Measurements from ENCODE around the gene CADM4.
"Not testable (repeated sequence)": the region's sequence is repeated elsewhere in the genome, so short reads cannot be mapped to it uniquely, and the experiment has no call there.

Gene CADM4, protein sequence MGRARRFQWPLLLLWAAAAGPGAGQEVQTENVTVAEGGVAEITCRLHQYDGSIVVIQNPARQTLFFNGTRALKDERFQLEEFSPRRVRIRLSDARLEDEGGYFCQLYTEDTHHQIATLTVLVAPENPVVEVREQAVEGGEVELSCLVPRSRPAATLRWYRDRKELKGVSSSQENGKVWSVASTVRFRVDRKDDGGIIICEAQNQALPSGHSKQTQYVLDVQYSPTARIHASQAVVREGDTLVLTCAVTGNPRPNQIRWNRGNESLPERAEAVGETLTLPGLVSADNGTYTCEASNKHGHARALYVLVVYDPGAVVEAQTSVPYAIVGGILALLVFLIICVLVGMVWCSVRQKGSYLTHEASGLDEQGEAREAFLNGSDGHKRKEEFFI

DNA sequence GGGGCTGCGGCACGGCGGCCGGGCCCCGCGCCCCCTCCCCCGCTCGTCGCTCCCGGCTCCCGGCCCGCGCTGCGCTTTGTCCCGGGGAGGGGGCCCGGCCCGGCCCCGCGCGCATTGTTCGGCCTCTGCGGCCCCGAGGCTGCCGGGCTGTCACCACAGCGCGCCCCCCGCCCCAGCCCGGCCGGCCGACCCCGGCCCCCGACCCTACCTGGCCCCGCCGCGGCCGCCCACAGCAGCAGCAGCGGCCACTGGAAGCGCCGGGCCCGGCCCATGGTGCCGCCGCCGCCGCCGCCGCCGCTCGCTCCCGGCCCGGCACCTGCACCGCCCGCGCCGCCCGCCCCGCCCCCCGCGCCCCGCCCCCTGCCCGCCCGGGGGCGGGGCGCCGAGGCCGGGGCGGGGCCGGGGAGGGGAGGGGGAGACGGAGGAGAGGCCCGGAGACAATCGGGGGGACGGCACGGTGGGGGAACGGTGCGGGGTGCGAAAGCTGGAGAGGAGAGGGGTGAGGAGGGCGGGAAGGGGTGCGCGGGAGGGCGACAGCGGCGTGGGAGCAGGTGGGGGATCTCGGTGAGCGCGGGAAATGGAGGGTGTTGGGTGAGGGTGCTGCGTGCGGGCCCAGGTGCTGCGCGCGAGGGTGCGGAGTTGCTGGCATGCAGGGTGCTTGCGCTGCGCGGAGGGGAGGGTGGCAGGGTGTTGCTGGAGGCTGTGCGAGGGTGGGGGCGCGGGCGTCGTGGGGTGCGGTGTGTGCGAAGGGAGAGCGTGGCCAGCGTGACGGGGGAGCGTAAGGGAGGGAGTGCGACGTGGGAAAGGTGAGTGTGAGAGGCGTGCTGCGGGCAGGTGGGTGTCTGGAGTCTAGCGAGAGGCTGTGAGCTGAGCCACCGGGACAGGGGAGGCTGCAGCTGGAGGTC lies at the start of gene CADM4:
Gene CADM4 (minus strand): TSS at position 332 of the 905 bp plus-strand sequence. CDS start 60 bp downstream, at position 272.
- H3K27me3 ChIP-seq (ENCODE audit: control insufficient read depth, insufficient read depth, low read length): peaks cover 11% of the 10 kb centered on the region
- H3K9ac ChIP-seq (ENCODE audit: low read length): peak within 1 kb of the TSS; percentile 5
- H3K4me3 ChIP-seq (ENCODE audit: low read length): peak within 1 kb of the TSS; percentile 74
- H3K36me3 ChIP-seq (ENCODE audit: control insufficient read depth, insufficient read depth, low read length): no peaks in the 10 kb centered on the region
- H3K4me1 ChIP-seq (ENCODE audit: control insufficient read depth, insufficient read depth, low read length): peaks cover 7% of the 10 kb centered on the region
- peak within 1 kb of the TSS; percentile 27 for H3K27ac ChIP-seq (ENCODE audit: low read depth, low read length)

DNA sequence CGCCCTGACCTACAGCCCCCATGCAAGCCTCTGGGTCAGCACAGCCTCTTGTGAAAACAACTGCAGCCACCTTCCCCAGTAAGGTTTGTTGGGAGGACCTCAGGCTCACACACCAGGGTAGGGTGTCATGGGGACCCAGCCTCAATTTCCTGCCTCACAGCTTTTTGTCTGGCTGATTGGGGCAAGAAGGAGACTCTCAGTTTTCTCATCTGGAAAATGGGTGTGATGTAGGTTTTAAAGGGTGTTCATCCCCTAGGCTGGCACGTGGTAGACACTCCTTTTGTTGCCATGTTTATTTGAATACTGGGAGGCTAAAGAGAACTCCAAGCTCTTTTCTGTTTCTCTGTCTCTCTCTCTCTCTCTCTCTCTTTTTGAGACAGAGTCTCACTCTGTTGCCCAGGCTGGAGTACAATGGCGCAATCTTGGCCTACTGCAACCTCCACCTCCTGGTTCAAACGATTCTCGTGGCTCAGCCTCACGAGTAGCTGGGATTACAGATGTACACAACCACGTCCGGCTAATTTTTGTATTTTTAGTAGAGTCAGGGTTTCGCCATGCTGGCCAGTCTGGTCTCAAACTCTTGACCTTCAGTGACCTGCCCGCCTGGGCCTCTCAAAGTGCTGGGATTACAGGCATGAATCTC lies 48.5 kb upstream of the CADM4 start:
- Histone ChIP-seq H3K4me3 (ENCODE audit: low read length) (no peak overlapping the region), H3K9ac (ENCODE audit: low read length) (no peak overlapping the region), H3K4me1 (ENCODE audit: control insufficient read depth, insufficient read depth, low read length) (no peaks in the 10 kb centered on the region), H3K36me3 (ENCODE audit: control insufficient read depth, insufficient read depth, low read length) (no peaks in the 10 kb centered on the region), H3K27ac (ENCODE audit: low read depth, low read length) (no peak overlapping the region), H3K27me3 (ENCODE audit: control insufficient read depth, insufficient read depth, low read length) (no peaks in the 10 kb centered on the region)

DNA sequence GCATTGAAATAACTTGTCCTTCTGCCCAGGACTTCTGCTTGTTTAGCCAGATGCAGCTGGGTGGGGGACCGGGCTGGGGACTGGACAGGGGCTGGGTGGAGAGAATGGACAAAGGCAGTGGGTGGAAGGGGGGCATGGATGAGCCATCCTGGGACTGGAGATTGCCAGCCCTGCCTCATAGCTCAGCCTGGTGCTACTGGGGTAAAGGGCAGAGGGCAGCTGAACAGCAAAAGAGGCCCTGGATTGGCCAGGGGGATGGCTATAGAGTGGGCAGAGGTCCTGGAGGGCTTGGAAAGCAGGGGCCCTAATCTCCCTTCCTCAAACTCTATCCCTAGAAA lies 48.0 kb upstream of the CADM4 start:
- no peak overlapping the region for H3K27ac ChIP-seq (ENCODE audit: low read depth, low read length)

DNA sequence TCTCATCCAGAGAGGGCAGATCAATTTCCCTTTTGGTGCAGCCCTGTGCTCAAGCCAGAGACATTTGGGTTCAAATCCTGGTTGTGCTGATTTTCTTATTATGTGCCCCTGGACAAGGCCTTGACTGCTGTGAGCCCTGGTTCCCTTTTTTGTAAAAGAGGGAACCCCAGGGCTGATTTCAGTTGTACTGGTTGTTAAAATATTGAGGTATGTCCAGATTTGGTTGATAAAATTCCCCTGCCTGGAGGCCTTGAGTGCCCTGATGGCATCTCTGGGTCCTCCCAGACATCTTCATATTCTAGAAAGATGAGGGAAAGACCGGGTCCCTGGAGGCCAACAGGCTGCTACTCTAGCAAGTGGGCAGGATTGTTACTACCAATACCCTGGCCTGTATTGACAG lies 44.7 kb upstream of the CADM4 start:
- H3K9ac ChIP-seq (ENCODE audit: low read length): no peak overlapping the region

More for the DNA sequence above, 48.0 kb upstream of the CADM4 start:
- H3K27me3 ChIP-seq (ENCODE audit: control insufficient read depth, insufficient read depth, low read length): no peaks in the 10 kb centered on the region
- H3K36me3 ChIP-seq (ENCODE audit: control insufficient read depth, insufficient read depth, low read length): no peaks in the 10 kb centered on the region
- H3K4me3 ChIP-seq (ENCODE audit: low read length): no peak overlapping the region
- no peak overlapping the region for H3K9ac ChIP-seq (ENCODE audit: low read length)
- no peaks in the 10 kb centered on the region for H3K4me1 ChIP-seq (ENCODE audit: control insufficient read depth, insufficient read depth, low read length)

DNA sequence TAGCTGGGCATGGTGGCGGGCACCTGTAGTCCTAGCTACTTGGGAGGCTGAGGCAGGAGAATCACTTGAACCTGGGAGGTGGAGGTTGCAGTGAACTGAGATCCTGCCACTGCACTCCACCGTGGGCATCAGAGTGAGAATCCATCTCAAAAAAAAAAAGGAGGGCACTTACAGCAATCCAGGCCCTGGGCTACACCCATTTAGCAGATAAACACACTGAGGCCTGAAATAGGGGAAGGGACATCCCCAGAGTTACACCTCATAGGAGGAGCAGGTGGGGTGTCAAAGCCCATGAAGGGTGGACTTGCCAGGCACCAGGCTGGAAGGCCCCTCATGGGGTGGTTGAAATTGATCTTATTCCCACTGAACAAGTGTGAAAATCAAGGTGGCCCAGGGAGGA lies 44.3 kb upstream of the CADM4 start:
- Histone ChIP-seq H3K4me3 (ENCODE audit: low read length) (no peak overlapping the region), H3K4me1 (ENCODE audit: control insufficient read depth, insufficient read depth, low read length) (no peaks in the 10 kb centered on the region), H3K9ac (ENCODE audit: low read length) (no peak overlapping the region), H3K27me3 (ENCODE audit: control insufficient read depth, insufficient read depth, low read length) (no peaks in the 10 kb centered on the region), H3K36me3 (ENCODE audit: control insufficient read depth, insufficient read depth, low read length) (no peaks in the 10 kb centered on the region), H3K27ac (ENCODE audit: low read depth, low read length) (no peak overlapping the region)

More for the DNA sequence above, 44.7 kb upstream of the CADM4 start:
- H3K36me3 ChIP-seq (ENCODE audit: control insufficient read depth, insufficient read depth, low read length): no peaks in the 10 kb centered on the region
- H3K4me3 ChIP-seq (ENCODE audit: low read length): no peak overlapping the region
- H3K27me3 ChIP-seq (ENCODE audit: control insufficient read depth, insufficient read depth, low read length): no peaks in the 10 kb centered on the region
- no peaks in the 10 kb centered on the region for H3K4me1 ChIP-seq (ENCODE audit: control insufficient read depth, insufficient read depth, low read length)
- H3K27ac ChIP-seq (ENCODE audit: low read depth, low read length): no peak overlapping the region

DNA sequence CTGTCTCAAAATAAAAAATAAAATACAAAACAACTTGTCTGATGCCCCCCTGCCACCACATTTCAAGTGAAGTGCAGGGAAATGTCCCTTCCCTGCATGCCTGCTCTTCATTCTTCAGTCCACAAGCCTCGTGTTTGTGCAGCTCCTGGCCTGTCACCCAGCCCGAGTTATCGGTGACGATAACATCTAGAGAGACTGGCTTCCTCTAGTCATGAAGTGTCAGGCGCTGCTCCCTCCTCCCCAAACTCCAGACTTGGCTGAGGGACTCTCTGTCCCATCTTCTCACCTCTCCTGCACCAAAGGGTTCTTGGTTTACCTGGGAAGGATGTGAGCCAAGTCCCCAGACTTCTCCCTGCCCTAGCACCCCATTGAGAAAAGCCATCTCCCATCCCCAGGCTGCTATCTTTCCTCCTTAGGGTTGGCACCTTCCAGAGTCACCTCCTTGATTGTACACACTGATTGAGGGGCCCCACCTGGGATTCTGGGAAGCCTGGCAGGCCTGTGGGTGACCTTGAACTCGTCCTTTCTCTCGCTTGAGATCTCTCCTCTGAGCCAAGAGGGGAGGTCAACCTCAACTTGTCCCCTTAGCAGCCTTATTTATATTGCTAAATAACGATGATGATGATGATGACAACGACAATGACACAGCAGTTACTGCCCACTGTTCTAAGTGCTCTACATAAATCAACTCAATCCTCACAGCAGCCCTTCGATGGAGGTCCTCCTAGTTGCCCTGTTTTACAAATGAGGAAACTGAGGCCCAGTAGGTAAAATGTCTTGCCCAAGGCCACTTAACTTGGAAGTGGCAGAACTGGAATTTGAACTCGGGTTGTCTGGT lies 43.4 kb upstream of the CADM4 start:
- no peak overlapping the region for H3K9ac ChIP-seq (ENCODE audit: low read length)
- H3K4me1 ChIP-seq (ENCODE audit: control insufficient read depth, insufficient read depth, low read length): no peaks in the 10 kb centered on the region
- H3K27me3 ChIP-seq (ENCODE audit: control insufficient read depth, insufficient read depth, low read length): no peaks in the 10 kb centered on the region
- no peak overlapping the region for H3K4me3 ChIP-seq (ENCODE audit: low read length)
- H3K27ac ChIP-seq (ENCODE audit: low read depth, low read length): no peak overlapping the region
- H3K36me3 ChIP-seq (ENCODE audit: control insufficient read depth, insufficient read depth, low read length): no peaks in the 10 kb centered on the region

DNA sequence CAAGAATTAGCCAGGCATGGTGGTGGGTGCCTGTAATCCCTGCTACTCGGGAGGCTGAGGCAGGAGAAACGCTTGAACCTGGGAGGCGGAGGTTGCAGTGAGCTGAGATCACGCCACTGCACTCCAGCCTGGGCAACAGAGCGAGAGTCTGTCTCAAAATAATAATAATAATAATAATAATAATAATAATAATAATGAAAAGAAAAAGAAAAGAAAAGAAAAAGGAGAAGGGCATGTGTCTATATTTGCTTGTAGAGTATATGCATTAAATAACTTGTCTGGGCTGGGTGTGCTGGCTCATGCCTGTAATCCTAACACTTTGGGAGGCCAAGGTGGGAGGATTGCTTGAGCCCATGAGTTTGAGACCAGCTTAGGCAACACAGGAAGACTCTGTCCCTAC lies 42.6 kb upstream of the CADM4 start:
- not testable (repeated sequence) for H3K36me3 ChIP-seq (ENCODE audit: control insufficient read depth, insufficient read depth, low read length); H3K9ac ChIP-seq (ENCODE audit: low read length); H3K4me1 ChIP-seq (ENCODE audit: control insufficient read depth, insufficient read depth, low read length); H3K27ac ChIP-seq (ENCODE audit: low read depth, low read length); H3K27me3 ChIP-seq (ENCODE audit: control insufficient read depth, insufficient read depth, low read length); H3K4me3 ChIP-seq (ENCODE audit: low read length)

DNA sequence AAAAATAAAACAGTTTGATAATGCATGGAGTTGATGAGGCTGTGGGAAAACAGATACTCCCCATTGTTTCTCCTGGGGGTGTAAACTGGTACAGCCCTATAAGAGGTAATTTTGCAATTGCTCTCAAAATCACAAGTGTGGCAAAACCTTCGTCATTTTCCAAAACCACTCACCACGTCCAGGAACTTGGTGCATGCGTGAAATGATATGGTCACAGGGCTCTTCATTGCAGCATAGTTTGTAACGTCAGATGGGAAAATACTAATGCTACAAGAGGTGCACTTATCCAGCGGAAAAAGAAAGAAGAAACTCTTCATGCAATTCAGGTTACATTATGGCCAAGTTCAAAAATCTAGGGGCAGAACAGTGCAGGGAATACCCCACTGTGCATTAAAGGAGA lies 42.2 kb upstream of the CADM4 start:
- no peaks in the 10 kb centered on the region for H3K36me3 ChIP-seq (ENCODE audit: control insufficient read depth, insufficient read depth, low read length)
- H3K4me1 ChIP-seq (ENCODE audit: control insufficient read depth, insufficient read depth, low read length): no peaks in the 10 kb centered on the region
- no peak overlapping the region for H3K9ac ChIP-seq (ENCODE audit: low read length)
- H3K4me3 ChIP-seq (ENCODE audit: low read length): no peak overlapping the region
- no peaks in the 10 kb centered on the region for H3K27me3 ChIP-seq (ENCODE audit: control insufficient read depth, insufficient read depth, low read length)
- no peak overlapping the region for H3K27ac ChIP-seq (ENCODE audit: low read depth, low read length)

DNA sequence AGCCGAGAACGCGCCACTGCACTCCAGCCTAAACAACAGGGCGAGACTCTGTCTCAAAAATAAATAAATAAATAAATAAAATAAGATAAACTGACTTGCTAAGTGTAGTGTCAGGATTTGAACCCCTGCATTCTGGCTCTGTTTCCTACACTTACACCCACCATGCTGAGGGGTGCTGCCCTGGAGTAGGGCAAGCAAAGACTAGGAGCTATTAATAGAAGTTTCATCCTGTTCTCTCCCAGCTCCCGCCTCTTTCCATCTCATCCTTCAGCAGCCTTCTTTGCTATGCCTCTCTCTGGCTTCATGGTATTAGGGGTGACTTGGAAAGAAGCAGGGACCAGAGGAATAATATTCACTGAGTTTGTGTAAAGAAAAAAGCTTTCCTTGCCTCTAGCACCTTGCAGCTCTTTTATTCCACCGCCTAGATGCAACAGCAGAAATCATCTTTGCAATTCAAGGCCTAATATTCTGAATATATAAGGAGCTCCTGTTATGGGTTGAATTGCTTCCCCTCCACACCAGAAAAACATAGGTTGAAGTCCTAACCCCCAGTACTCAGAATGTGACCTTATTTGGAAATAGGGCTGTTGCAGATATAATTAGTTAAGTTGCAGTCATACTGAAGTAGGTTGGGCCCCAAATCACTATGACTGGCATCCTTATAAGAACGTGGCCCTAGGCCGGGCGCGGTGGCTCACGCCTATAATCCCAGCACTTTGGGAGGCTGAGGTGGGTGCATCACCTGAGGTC lies 39.0 kb upstream of the CADM4 start:
- Histone ChIP-seq H3K27ac (ENCODE audit: low read depth, low read length) (no peak overlapping the region), H3K36me3 (ENCODE audit: control insufficient read depth, insufficient read depth, low read length) (no peaks in the 10 kb centered on the region), H3K4me3 (ENCODE audit: low read length) (no peak overlapping the region), H3K9ac (ENCODE audit: low read length) (no peak overlapping the region), H3K4me1 (ENCODE audit: control insufficient read depth, insufficient read depth, low read length) (no peaks in the 10 kb centered on the region), H3K27me3 (ENCODE audit: control insufficient read depth, insufficient read depth, low read length) (no peaks in the 10 kb centered on the region)

DNA sequence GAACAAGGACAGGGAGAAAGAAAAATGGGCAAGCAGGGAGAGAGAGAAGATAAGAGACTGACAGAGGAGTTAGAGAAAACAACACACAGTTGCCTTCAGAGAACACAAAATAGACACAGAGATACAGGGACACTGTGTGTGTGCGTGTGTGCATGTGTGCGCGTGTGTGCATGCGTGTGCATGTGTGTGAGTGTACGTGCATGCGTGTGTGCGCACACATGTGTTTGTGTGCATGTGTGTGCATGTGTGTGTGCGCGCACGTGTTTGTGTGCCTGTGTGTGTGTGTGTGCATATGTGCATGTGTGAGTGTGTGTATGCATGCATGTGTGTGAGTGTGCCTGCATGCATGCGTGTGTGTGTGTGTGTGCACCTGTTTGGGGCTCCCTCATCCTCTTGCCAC lies 36.3 kb upstream of the CADM4 start:
- H3K4me3 ChIP-seq (ENCODE audit: low read length): no peak overlapping the region
- H3K4me1 ChIP-seq (ENCODE audit: control insufficient read depth, insufficient read depth, low read length): no peaks in the 10 kb centered on the region
- H3K27ac ChIP-seq (ENCODE audit: low read depth, low read length): no peak overlapping the region
- no peak overlapping the region for H3K9ac ChIP-seq (ENCODE audit: low read length)
- no peaks in the 10 kb centered on the region for H3K27me3 ChIP-seq (ENCODE audit: control insufficient read depth, insufficient read depth, low read length)
- no peaks in the 10 kb centered on the region for H3K36me3 ChIP-seq (ENCODE audit: control insufficient read depth, insufficient read depth, low read length)

DNA sequence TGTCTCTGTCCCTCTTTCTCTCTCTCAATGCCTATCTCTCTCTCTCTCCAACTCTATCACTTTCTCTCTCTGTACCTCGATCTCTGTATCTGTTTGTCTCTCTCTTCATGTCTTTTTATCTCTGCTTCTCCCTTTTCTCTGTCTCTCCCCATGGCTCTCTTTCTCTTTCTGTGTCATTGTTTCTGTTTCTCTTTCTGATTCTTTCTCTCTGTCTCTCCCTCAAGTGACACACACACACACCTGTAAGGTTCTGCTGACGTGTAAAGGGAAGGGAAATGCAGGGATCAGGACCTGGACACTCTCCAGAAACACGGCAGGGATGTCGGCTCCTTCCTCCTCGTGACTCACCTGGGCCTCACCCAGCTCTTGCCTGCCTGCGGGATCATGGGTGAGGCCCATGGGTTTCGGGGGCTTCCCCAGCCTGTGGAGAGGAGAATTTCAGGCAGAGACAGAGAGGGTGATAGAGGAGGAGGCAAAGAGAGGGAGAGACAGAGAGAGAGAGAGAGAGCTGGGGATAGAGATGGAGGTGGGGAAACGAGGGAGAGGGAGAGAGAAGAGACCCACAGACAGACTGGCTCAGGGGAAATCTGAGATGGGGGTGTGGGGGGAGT lies 35.7 kb upstream of the CADM4 start:
- no peaks in the 10 kb centered on the region for H3K4me1 ChIP-seq (ENCODE audit: control insufficient read depth, insufficient read depth, low read length)
- no peaks in the 10 kb centered on the region for H3K27me3 ChIP-seq (ENCODE audit: control insufficient read depth, insufficient read depth, low read length)
- no peak overlapping the region for H3K4me3 ChIP-seq (ENCODE audit: low read length)
- H3K27ac ChIP-seq (ENCODE audit: low read depth, low read length): no peak overlapping the region
- H3K9ac ChIP-seq (ENCODE audit: low read length): no peak overlapping the region
- no peaks in the 10 kb centered on the region for H3K36me3 ChIP-seq (ENCODE audit: control insufficient read depth, insufficient read depth, low read length)
